H1 (cell line): ENCODE results near the gene STIM2. TPM values are rescaled to one million over a fixed set of nuclear protein-coding genes. Genes with fewer than 3 reads are reported as not detected.

Source experiments
- CTCF ChIA-PET: fragments of 300-600 bp; sonication (Branson Sonifier 250); formaldehyde crosslinking; loops from one replicate; lab custom pipeline; 2021; ENCODE audit not compliant: partially characterized antibody; lab: Charles Lee
- POLR2A ChIA-PET: fragments of 300-600 bp; sonication (Branson Sonifier 250); formaldehyde crosslinking; loops from one replicate; lab custom pipeline; 2021; ENCODE audit warnings: inconsistent platforms; ENCODE audit not compliant: partially characterized antibody; lab: Charles Lee
- DNase-seq, 2 experiments: peaks; one replicate each; pipeline versions ENCODE4 v3.0.0 to v3.0.0-alpha.2; 2010 to 2022; ENCODE audit warnings: low spot score in 2 of 2, low read depth in 1 of 2, mixed read lengths in 1 of 2
- FAIRE-seq: peaks from 2 replicates; lab custom pipeline; 2011; peaks lifted over from hg19 to GRCh38; lab: Jason Lieb, UNC
- H2AFZ ChIP-seq: 2 replicates; pipeline ENCODE4 v1.8.1; 2012; ENCODE audit warnings: low read length, inconsistent platforms
- H2AK5ac ChIP-seq: 2 replicates; pipeline ENCODE4 v1.6.1; 2013; ENCODE audit warnings: low read depth, low read length
- H2BK120ac ChIP-seq: replicated peaks from 2 replicates; pipeline ENCODE3; 2013; ENCODE audit warnings: low read depth, low read length, inconsistent platforms
- H2BK12ac ChIP-seq: 2 replicates; pipeline ENCODE4 v1.6.1; 2013; ENCODE audit warnings: low read depth, low read length
- H2BK15ac ChIP-seq: 2 replicates; pipeline ENCODE4 v1.6.1; 2013; ENCODE audit warnings: low read length
- H2BK20ac ChIP-seq: 2 replicates; pipeline ENCODE4 v1.6.1; 2013; ENCODE audit warnings: low read length
- H2BK5ac ChIP-seq: 2 replicates; pipeline ENCODE4 v1.6.1; 2013; ENCODE audit warnings: low read depth, low read length
- H3K14ac ChIP-seq: 2 replicates; pipeline ENCODE4 v1.6.1; 2013; ENCODE audit warnings: inconsistent platforms; ENCODE audit not compliant: insufficient read length
- H3K18ac ChIP-seq: 2 replicates; pipeline ENCODE4 v1.6.1; 2013; ENCODE audit warnings: low read length; ENCODE audit errors: extremely low read depth
- H3K23ac ChIP-seq: 2 replicates; pipeline ENCODE4 v1.6.1; 2013; ENCODE audit warnings: inconsistent platforms; ENCODE audit not compliant: insufficient read length
- H3K23me2 ChIP-seq: 2 replicates; pipeline ENCODE4 v1.6.1; 2013; ENCODE audit warnings: low read depth, low read length
- H3K27ac ChIP-seq: 2 replicates; pipeline ENCODE4 v1.6.1; 2011; ENCODE audit warnings: low read depth, low read length, inconsistent platforms
- H3K27me3 ChIP-seq, 4 experiments: replicated peaks in 1 of 4; 1 replicate in 1 of 4; 2 replicates in 3 of 4; pipeline versions ENCODE4 v1.6.1 to v1.8.1; 2011 to 2013; ENCODE audit warnings: low read length in 3 of 4, mild to moderate bottlenecking in 3 of 4, inconsistent platforms in 2 of 4, mixed read lengths in 2 of 4, moderate library complexity in 1 of 4; ENCODE audit not compliant: control insufficient read depth in 3 of 4, insufficient read depth in 3 of 4; ENCODE audit errors: extremely low read depth in 1 of 4
- H3K36me3 ChIP-seq, 4 experiments: 2 replicates each; pipeline versions ENCODE4 v1.6.1 to v1.8.1; 2011 to 2013; ENCODE audit warnings: mild to moderate bottlenecking in 4 of 4, low read length in 3 of 4, moderate library complexity in 2 of 4, control low read depth in 1 of 4, inconsistent platforms in 1 of 4; ENCODE audit not compliant: insufficient read depth in 4 of 4, control insufficient read depth in 2 of 4
- H3K4ac ChIP-seq: replicated peaks from 2 replicates; pipeline ENCODE3; 2013; ENCODE audit warnings: low read length, low read depth, mixed read lengths, inconsistent platforms; ENCODE audit not compliant: insufficient read length
- H3K4me1 ChIP-seq, 4 experiments: replicated peaks in 1 of 4; 1 replicate in 1 of 4; 2 replicates in 3 of 4; pipeline versions ENCODE4 v1.6.1 to v1.8.1; 2011 to 2013; ENCODE audit warnings: low read length in 3 of 4, inconsistent platforms in 2 of 4, mixed read lengths in 1 of 4; ENCODE audit not compliant: insufficient read depth in 4 of 4, control insufficient read depth in 3 of 4
- H3K4me2 ChIP-seq, 2 experiments: 2 replicates each; pipeline versions ENCODE4 v1.6.1 to v1.8.1; 2011 to 2013; ENCODE audit warnings: low read depth in 2 of 2, low read length in 2 of 2, control low read depth in 1 of 2, inconsistent platforms in 1 of 2, mild to moderate bottlenecking in 1 of 2; ENCODE audit not compliant: insufficient read depth in 1 of 2
- H3K4me3 ChIP-seq, 4 experiments: fragments of 200-600, 300-600 bp in 1 of 4; sonication (generic), shearing (Covaris generic), sonication (Bioruptor Twin) in 1 of 4; 2 replicates each; pipeline versions ENCODE4 v1.5.1 to v1.8.1; 2011 to 2016; ENCODE audit warnings: low read length in 4 of 4, low read depth in 3 of 4, control low read depth in 2 of 4, inconsistent platforms in 2 of 4, mild to moderate bottlenecking in 2 of 4, mixed read lengths in 1 of 4, moderate library complexity in 1 of 4; ENCODE audit not compliant: insufficient read depth in 2 of 4; ENCODE audit errors: extremely low read depth in 1 of 4
- H3K56ac ChIP-seq: replicated peaks from 2 replicates; pipeline ENCODE3; 2013; ENCODE audit warnings: low read depth, mild to moderate bottlenecking, mixed read lengths, low read length, inconsistent platforms; ENCODE audit not compliant: insufficient read length
- H3K79me1 ChIP-seq: 2 replicates; pipeline ENCODE4 v1.6.1; 2013; ENCODE audit warnings: low read depth, low read length, control low read depth
- H3K79me2 ChIP-seq, 2 experiments: 2 replicates each; pipeline versions ENCODE4 v1.6.1 to v1.8.1; 2012 to 2013; ENCODE audit warnings: low read length in 2 of 2, mild to moderate bottlenecking in 2 of 2, inconsistent platforms in 1 of 2; ENCODE audit not compliant: insufficient read depth in 2 of 2, control insufficient read depth in 1 of 2
- H3K9ac ChIP-seq, 4 experiments: replicated peaks in 1 of 4; 1 replicate in 1 of 4; 2 replicates in 3 of 4; pipeline versions ENCODE4 v1.6.1 to v1.8.1; 2011 to 2013; ENCODE audit warnings: low read depth in 3 of 4, low read length in 3 of 4, control low read depth in 2 of 4, mild to moderate bottlenecking in 2 of 4, moderate library complexity in 2 of 4, inconsistent platforms in 1 of 4; ENCODE audit errors: extremely low read depth in 1 of 4
- H3K9me3 ChIP-seq, 2 experiments: 2 replicates each; pipeline versions ENCODE4 v1.6.1 to v1.8.1; 2012 to 2013; ENCODE audit warnings: mild to moderate bottlenecking in 2 of 2, moderate library complexity in 2 of 2, control low read depth in 1 of 2, inconsistent platforms in 1 of 2, low read depth in 1 of 2, low read length in 1 of 2, mixed read lengths in 1 of 2; ENCODE audit not compliant: insufficient read depth in 2 of 2
- H4K20me1 ChIP-seq, 2 experiments: replicated peaks in 1 of 2; 2 replicates each; pipeline versions ENCODE3 to v1.8.1; 2011 to 2013; ENCODE audit warnings: inconsistent platforms in 2 of 2, low read length in 2 of 2, mild to moderate bottlenecking in 1 of 2; ENCODE audit not compliant: insufficient read depth in 2 of 2, control insufficient read depth in 1 of 2
- H4K5ac ChIP-seq: 2 replicates; pipeline ENCODE4 v1.6.1; 2013; ENCODE audit warnings: low read length, low read depth, mixed read lengths, inconsistent platforms; ENCODE audit not compliant: insufficient read length
- H4K8ac ChIP-seq: 2 replicates; pipeline ENCODE4 v1.8.0; 2013; ENCODE audit warnings: mild to moderate bottlenecking, moderate library complexity, low read length, inconsistent platforms; ENCODE audit not compliant: insufficient read depth; ENCODE audit errors: extremely low read depth
- H4K91ac ChIP-seq: replicated peaks from 2 replicates; pipeline ENCODE3; 2013; ENCODE audit warnings: low read length, mixed read lengths, inconsistent platforms; ENCODE audit not compliant: insufficient read length
- CTCF ChIP-seq, 3 experiments: IDR thresholded peaks; 1 replicate in 2 of 3; 2 replicates in 1 of 3; pipeline versions ENCODE4 v1.5.1 to v1.6.1; 2011; ENCODE audit warnings: low read length in 3 of 3, mild to moderate bottlenecking in 3 of 3, inconsistent platforms in 2 of 3, low read depth in 1 of 3, moderate library complexity in 1 of 3; ENCODE audit not compliant: insufficient read depth in 1 of 3; ENCODE audit errors: control extremely low read depth in 1 of 3
- PHF8 ChIP-seq: fragments of 200-600 bp; sonication (generic); conservative IDR thresholded peaks from 2 replicates; pipeline ENCODE4 v1.7.1; 2012; ENCODE audit warnings: low read depth, mild to moderate bottlenecking, inconsistent platforms, low read length, moderate library complexity
- WGBS, 2 experiments: shearing (Covaris generic) in 1 of 2; methylation state at CpG; one replicate each; pipeline versions ENCODE4 v1.1.6 to v1.1.7; 2013 to 2015; ENCODE audit warnings: low lambda C conversion rate in 2 of 2, mixed read lengths in 2 of 2, inconsistent platforms in 1 of 2, low coverage in 1 of 2, missing lambda C conversion rate in 1 of 2; ENCODE audit not compliant: insufficient replicate concordance in 2 of 2, insufficient coverage in 1 of 2, insufficient read length in 1 of 2; ENCODE audit errors: extremely low coverage in 1 of 2, missing lambda C conversion rate in 1 of 2; 5-methylcytosine and 5-hydroxymethylcytosine counted together
- polyA plus RNA-seq, 7 experiments: library from polyadenylated mRNA; depleted of rRNA in 3 of 7; stranded (reverse) in 5 of 7; unstranded in 2 of 7; fragments of >200 nt in 5 of 7; fragments of 200-250 nt in 2 of 7; gene quantifications; 1 replicate in 5 of 7; 2 replicates in 1 of 7; 4 replicates in 1 of 7; pipeline versions ENCODE4 v1.2.1 to v1.2.3, GENCODE V29; 2011 to 2013; ENCODE audit warnings: missing spikeins in 2 of 7, mixed read lengths in 2 of 7
- total RNA-seq: library from RNA; stranded (reverse); fragmentation: NEBNext Ultra II Directional; extraction: Animal tissue kit (Norgen Biotek cat#: 25700); gene quantifications from 2 replicates; pipeline ENCODE4 v1.2.1, GENCODE V29; 2021

The STIM2 gene
- total and polyA plus RNA-seq, 2 of the 8 experiments (the other 6 are each of a cell fraction or from before 2014, with no cell fraction given), result 22.9 to 23.0 TPM

DNA sequence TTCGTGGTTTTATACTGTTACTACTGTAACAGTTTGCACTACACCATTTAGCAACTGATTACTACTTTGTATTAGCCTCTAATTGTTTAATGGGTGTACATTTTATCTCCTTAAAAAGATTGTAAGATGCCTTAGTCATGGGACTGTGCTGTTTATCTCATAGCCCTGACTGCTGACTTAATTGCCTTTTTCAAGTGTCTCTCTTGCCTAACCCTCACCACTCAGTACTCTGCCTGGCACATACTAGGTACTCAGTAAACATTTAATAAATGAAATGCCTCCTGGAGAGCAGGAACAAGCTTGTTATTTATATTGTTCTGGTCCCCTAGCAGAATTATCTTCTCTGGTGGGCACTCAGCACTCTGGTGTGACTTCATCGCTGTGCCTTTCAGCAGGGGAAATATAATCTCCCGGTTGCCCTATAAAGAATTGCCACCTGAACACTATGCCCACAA, 1.7 kb upstream of the STIM2 start:
- FAIRE-seq, result no peak
- H3K56ac ChIP-seq, result no peak overlapping the region

More for the DNA sequence above, 1.7 kb upstream of the STIM2 start:
- POLR2A ChIA-PET, result no interaction called here
- H4K91ac ChIP-seq, result no peak overlapping the region
- H3K79me2 ChIP-seq, result peaks cover 0 to 17% of the 10 kb centered on the region in 2 experiments; a peak in 2 of 4 replicates
- no peak overlapping the region for H3K14ac ChIP-seq
- no peak overlapping the region for H2AFZ ChIP-seq
- no peak overlapping the region for H2BK120ac ChIP-seq
- H3K4ac ChIP-seq, result no peak overlapping the region
- no peak overlapping the region for H3K18ac ChIP-seq
- peak overlapping the region in 1 of 4 experiments; percentile 41; a peak in 1 of 7 replicates for H3K9ac ChIP-seq
- H3K23ac ChIP-seq, result no peak overlapping the region
- no peak for DNase-seq
- no peak overlapping the region for H3K27ac ChIP-seq
- peak overlapping the region; percentile 93 to 99; a peak in 2 of 4 replicates for H3K4me2 ChIP-seq
- H3K79me1 ChIP-seq, result no peaks in the 10 kb centered on the region
- H3K4me3 ChIP-seq, result peak overlapping the region in 1 of 4 experiments; percentile 88; a peak in 2 of 8 replicates
- H2BK12ac ChIP-seq, result no peak overlapping the region
- 81% methylated on average over 3 of the region's 3 CpGs; no CpG with 5 or more reads in 1 of the 2 experiments for WGBS, 2 experiments
- no peak overlapping the region for H4K8ac ChIP-seq
- H4K5ac ChIP-seq, result no peak overlapping the region
- H2BK20ac ChIP-seq, result no peak overlapping the region
- peaks cover 2 to 10% (median 9%) of the 10 kb centered on the region in 4 experiments for H3K4me1 ChIP-seq
- H3K36me3 ChIP-seq, result no peaks in the 10 kb centered on the region
- peaks cover 2% of the 10 kb centered on the region in 2 experiments for H4K20me1 ChIP-seq
- no peak overlapping the region for H2BK15ac ChIP-seq
- H3K23me2 ChIP-seq, result peaks cover 23% of the 10 kb centered on the region
- no peak overlapping the region for H2BK5ac ChIP-seq
- no peaks in the 10 kb centered on the region for H3K9me3 ChIP-seq
- H2AK5ac ChIP-seq, result no peak overlapping the region
- TF ChIP-seq CTCF (IDR thresholded peaks at IDR 0.05; ENCODE audit: control extremely low read depth in 1 of 3, insufficient read depth in 1 of 3, low read depth in 1 of 3, low read length in 3 of 3), result no peak
- no peak for TF ChIP-seq PHF8
- TF ChIP-seq, all 59 proteins: peak for 0
- no peaks in the 10 kb centered on the region; a peak in 1 of 7 replicates for H3K27me3 ChIP-seq
- CTCF ChIA-PET, result interaction anchor here (0.9 kb wide), 1 partner anchor 117 kb away, joined by 3 read pairs; no protein-coding TSS in a partner anchor
